ENCODE results near the gene NOX4. TPM values are rescaled to one million over a fixed set of nuclear protein-coding genes. Genes with fewer than 3 reads are reported as not detected.

The NOX4 gene
- 1 to 10 TPM in 1 of 4 donors, under 1 TPM in 2, not detected in 1; 0.30 to 1.4 (median 0.91) TPM for total RNA-seq

GRCh38 chr11:89490981-89491690 lies at the start of gene NOX4:
Gene NOX4 (minus strand): TSS chr11:89491375. CDS start chr11:89491246, 129 bp downstream.
- H3K4me3 ChIP-seq = peak within 1 kb of the TSS; percentile 53
- TF ChIP-seq POLR2AphosphoS5 (IDR thresholded peaks at IDR 0.05) = no peak
- no peak for TF ChIP-seq EP300 (IDR thresholded peaks at IDR 0.05)
- TF ChIP-seq POLR2A (IDR thresholded peaks at IDR 0.05) = no peak
- TF ChIP-seq CTCF (IDR thresholded peaks at IDR 0.05) = no peak
- WGBS = 7% methylated on average over 11 of the region's 51 CpGs

GRCh38 chr11:89540826-89541225 lies 49.7 kb upstream of the NOX4 start:
- DNase-seq (ENCODE audit: low spot score in 2 of 2) = no peak
- Histone ChIP-seq H3K27me3 (no peaks in the 10 kb centered on the region), H3K27ac (no peak overlapping the region), H3K4me1 (no peaks in the 10 kb centered on the region), H3K9me3 (no peaks in the 10 kb centered on the region), H3K4me3 (no peak overlapping the region), H3K36me3 (no peaks in the 10 kb centered on the region)
- 68% methylated on average over 1 of the region's 1 CpG for WGBS
- TF ChIP-seq POLR2AphosphoS5 (IDR thresholded peaks at IDR 0.05) = no peak
- no peak for TF ChIP-seq EP300 (IDR thresholded peaks at IDR 0.05)
- TF ChIP-seq POLR2A (IDR thresholded peaks at IDR 0.05) = no peak
- TF ChIP-seq CTCF (IDR thresholded peaks at IDR 0.05) = no peak

More at GRCh38 chr11:89490981-89491690, at the start of gene NOX4:
- Histone ChIP-seq H3K27ac (peak within 1 kb of the TSS; percentile 47), H3K4me1 (peaks cover 12% of the 10 kb centered on the region), H3K9me3 (no peaks in the 10 kb centered on the region), H3K27me3 (peaks cover 3% of the 10 kb centered on the region), H3K36me3 (no peaks in the 10 kb centered on the region)
- DNase-seq (ENCODE audit: low spot score in 2 of 2) = peak; percentile 65 to 81

GRCh38 chr11:89537936-89538335 lies 46.8 kb upstream of the NOX4 start:
- H3K9me3 ChIP-seq = no peaks in the 10 kb centered on the region
- H3K36me3 ChIP-seq = no peaks in the 10 kb centered on the region
- TF ChIP-seq POLR2AphosphoS5 (IDR thresholded peaks at IDR 0.05) (no peak), POLR2A (IDR thresholded peaks at IDR 0.05) (no peak), EP300 (IDR thresholded peaks at IDR 0.05) (no peak), CTCF (IDR thresholded peaks at IDR 0.05) (no peak)
- 82% methylated on average over 1 of the region's 1 CpG for WGBS
- no peaks in the 10 kb centered on the region for H3K27me3 ChIP-seq
- H3K4me3 ChIP-seq = no peak overlapping the region
- no peaks in the 10 kb centered on the region for H3K4me1 ChIP-seq
- no peak for DNase-seq (ENCODE audit: low spot score in 2 of 2)
- no peak overlapping the region for H3K27ac ChIP-seq

- no peak for DNase-seq (ENCODE audit: low spot score in 2 of 2)
- Histone ChIP-seq H3K4me1 (no peaks in the 10 kb centered on the region), H3K4me3 (no peak overlapping the region), H3K9me3 (no peaks in the 10 kb centered on the region), H3K27me3 (no peaks in the 10 kb centered on the region), H3K27ac (no peak overlapping the region), H3K36me3 (no peaks in the 10 kb centered on the region)
- TF ChIP-seq EP300 (IDR thresholded peaks at IDR 0.05) (no peak), POLR2AphosphoS5 (IDR thresholded peaks at IDR 0.05) (no peak), POLR2A (IDR thresholded peaks at IDR 0.05) (no peak), CTCF (IDR thresholded peaks at IDR 0.05) (no peak)
- WGBS = 25% methylated on average over 1 of the region's 1 CpG
Observed at GRCh38 chr11:89536926-89537325, 45.8 kb upstream of the NOX4 start.

GRCh38 chr11:89535221-89535620 lies 44.0 kb upstream of the NOX4 start:
- no peak overlapping the region for H3K27ac ChIP-seq
- no peak overlapping the region for H3K4me3 ChIP-seq
- no peaks in the 10 kb centered on the region for H3K36me3 ChIP-seq
- no peak for TF ChIP-seq POLR2A (IDR thresholded peaks at IDR 0.05)
- no peak for TF ChIP-seq CTCF (IDR thresholded peaks at IDR 0.05)
- no peak for TF ChIP-seq POLR2AphosphoS5 (IDR thresholded peaks at IDR 0.05)
- TF ChIP-seq EP300 (IDR thresholded peaks at IDR 0.05) = no peak
- H3K4me1 ChIP-seq = no peaks in the 10 kb centered on the region
- no peaks in the 10 kb centered on the region for H3K27me3 ChIP-seq
- no peaks in the 10 kb centered on the region for H3K9me3 ChIP-seq
- no peak for DNase-seq (ENCODE audit: low spot score in 2 of 2)
- WGBS = 68% methylated on average over 4 of the region's 4 CpGs

Data from suprapubic skin (tissue), 4 donors.